ENCODE data around the gene MYL5.
"Not testable (repeated sequence)": the region's sequence is repeated elsewhere in the genome, so short reads cannot be mapped to it uniquely, and the experiment has no call there.

MYL5 gene

DNA sequence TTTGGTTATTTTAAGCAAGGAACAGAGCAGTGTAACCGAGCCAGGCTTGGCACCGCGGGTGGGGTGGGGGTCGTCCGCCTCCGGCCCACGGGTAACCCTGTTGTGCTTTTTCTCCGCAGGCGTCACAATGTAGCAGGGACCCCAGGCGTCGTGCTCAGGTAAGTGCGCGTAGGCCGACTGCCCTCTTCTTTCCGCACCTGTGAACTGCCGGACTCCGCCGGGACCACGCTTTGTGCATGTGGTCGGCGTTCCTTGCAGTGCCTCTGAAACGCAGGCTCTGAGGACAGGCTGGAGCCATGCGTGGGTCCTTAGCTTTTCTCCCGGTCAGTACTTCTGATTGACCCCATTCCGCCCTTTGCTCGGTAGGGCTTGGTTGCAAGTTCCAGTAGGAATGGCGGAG is 56.2 kb downstream of the MYL5 start:
- no peak for DNase-seq

DNA sequence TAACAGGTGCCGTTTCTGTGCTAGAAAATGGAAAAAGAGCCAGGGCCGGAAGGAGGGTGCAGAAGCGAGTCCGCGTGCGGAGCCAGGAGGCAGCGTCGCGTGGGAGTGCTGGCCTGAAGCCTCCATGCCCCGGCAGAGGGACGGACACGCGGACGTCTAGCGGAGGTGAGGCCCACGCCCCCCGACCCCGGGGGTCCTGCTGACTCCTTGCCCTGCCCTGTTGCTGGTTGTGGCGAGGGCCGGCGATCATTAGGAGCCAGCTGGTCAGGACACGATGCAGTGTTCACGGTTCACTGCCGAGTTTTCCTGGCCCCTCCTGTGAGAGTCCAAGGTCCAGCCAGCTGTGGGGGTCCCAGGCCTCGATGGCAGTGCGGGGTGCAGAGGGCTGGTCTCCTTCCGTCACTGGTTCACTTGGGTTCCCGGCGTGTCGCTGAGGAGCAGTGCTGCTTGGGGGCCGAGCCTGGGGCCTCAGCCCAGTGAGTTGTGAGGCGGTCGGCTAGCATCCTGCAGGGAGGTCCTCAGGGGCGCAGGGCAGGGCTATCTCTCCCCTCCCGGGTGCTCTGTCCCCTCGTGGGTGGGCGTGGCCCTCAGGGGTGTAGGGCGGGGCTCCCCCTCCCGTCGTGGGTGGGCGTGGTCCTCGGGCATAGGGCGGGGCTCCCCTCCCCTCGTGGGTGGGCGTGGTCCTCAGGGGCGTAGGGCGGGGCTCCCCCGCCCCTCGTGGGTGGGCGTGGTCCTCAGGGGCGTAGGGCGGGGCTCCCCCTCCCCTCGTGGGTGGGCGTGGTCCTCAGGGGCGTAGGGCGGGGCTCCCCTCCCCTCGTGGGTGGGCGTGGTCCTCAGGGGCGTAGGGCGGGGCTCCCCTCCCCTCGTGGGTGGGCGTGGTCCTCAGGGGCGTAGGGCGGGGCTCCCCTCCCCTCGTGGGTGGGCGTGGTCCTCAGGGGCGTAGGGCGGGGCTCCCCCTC is 56.9 kb downstream of the MYL5 start:
- DNase-seq, result not testable (repeated sequence)
